GM23338 (cell line): ENCODE results near the gene SPATA31E1.

Experiments used
- CREB1 ChIP-seq: fragments of 250-450 bp; sonication (Bioruptor Pico); IDR thresholded peaks from 2 replicates; pipeline ENCODE4 v1.5.0; 2020; ENCODE audit warnings: low read depth, mild to moderate bottlenecking, moderate library complexity
- CTCF ChIP-seq, 2 experiments: fragments of 200-600 bp in 1 of 2; sonication (generic) in 1 of 2; conservative IDR thresholded peaks; 2 replicates each; pipeline versions ENCODE4 v1.5.1 to v1.6.1; 2016 to 2017; ENCODE audit warnings: antibody characterized with exemption in 2 of 2, low read depth in 2 of 2, mild to moderate bottlenecking in 2 of 2, moderate library complexity in 1 of 2
- ETS1 ChIP-seq: IDR thresholded peaks from 2 replicates; pipeline ENCODE4 v1.6.1; 2016; ENCODE audit warnings: antibody characterized with exemption
- EZH2 ChIP-seq: fragments of 200-600 bp; sonication (generic); IDR thresholded peaks from one replicate; pipeline ENCODE4 v1.8.0; 2017; ENCODE audit warnings: antibody characterized with exemption, mild to moderate bottlenecking, low read depth; ENCODE audit not compliant: unreplicated experiment
- EZH2phosphoT487 ChIP-seq: fragments of 200-600 bp; sonication (generic); IDR thresholded peaks from one replicate; pipeline ENCODE4 v1.8.1; 2018; ENCODE audit warnings: antibody characterized with exemption; ENCODE audit not compliant: unreplicated experiment
- JUNB ChIP-seq: IDR thresholded peaks from one replicate; pipeline ENCODE4 v1.6.1; 2016; ENCODE audit warnings: antibody characterized with exemption; ENCODE audit not compliant: unreplicated experiment
- POLR2AphosphoS5 ChIP-seq: IDR thresholded peaks from 2 replicates; pipeline ENCODE4 v1.6.1; 2016; ENCODE audit warnings: antibody characterized with exemption, low read depth
- REST ChIP-seq: IDR thresholded peaks from one replicate; pipeline ENCODE4 v1.6.1; 2018; ENCODE audit warnings: antibody characterized with exemption; ENCODE audit not compliant: unreplicated experiment
- STAT1 ChIP-seq: IDR thresholded peaks from one replicate; pipeline ENCODE4 v1.6.1; 2016; ENCODE audit warnings: antibody characterized with exemption; ENCODE audit not compliant: unreplicated experiment
- ZNF114 ChIP-seq: fragments of 250-450 bp; sonication (Bioruptor Pico); IDR thresholded peaks from 2 replicates; pipeline ENCODE4 v1.5.0; 2020; ENCODE audit warnings: mild to moderate bottlenecking, moderate library complexity
- ZNF331 ChIP-seq: fragments of 250-450 bp; sonication (Bioruptor Pico); IDR thresholded peaks from 2 replicates; pipeline ENCODE4 v1.5.0; 2020; ENCODE audit warnings: low read depth, mild to moderate bottlenecking, moderate library complexity
- ZNF462 ChIP-seq: fragments of 250-450 bp; sonication (Bioruptor Pico); IDR thresholded peaks from 2 replicates; pipeline ENCODE4 v1.5.0; 2020; ENCODE audit warnings: mild to moderate bottlenecking, moderate library complexity

GRCh38 chr9:87862536-87863268 lies 20.0 kb upstream of the SPATA31E1 start:
- TF ChIP-seq CTCF (conservative IDR thresholded peaks at IDR 0.05; ENCODE audit: low read depth in 2 of 2) (no peak), STAT1 (no peak), REST (no peak), POLR2AphosphoS5 (no peak), ETS1 (no peak), EZH2 (no peak), EZH2phosphoT487 (no peak), JUNB (no peak), ZNF114 (no peak), CREB1 (CRISPR knock-in tag) (no peak), ZNF462 (CRISPR knock-in tag) (no peak), ZNF331 (CRISPR knock-in tag) (no peak)
